Measurements from ENCODE around the gene FEZ2.

DNA sequence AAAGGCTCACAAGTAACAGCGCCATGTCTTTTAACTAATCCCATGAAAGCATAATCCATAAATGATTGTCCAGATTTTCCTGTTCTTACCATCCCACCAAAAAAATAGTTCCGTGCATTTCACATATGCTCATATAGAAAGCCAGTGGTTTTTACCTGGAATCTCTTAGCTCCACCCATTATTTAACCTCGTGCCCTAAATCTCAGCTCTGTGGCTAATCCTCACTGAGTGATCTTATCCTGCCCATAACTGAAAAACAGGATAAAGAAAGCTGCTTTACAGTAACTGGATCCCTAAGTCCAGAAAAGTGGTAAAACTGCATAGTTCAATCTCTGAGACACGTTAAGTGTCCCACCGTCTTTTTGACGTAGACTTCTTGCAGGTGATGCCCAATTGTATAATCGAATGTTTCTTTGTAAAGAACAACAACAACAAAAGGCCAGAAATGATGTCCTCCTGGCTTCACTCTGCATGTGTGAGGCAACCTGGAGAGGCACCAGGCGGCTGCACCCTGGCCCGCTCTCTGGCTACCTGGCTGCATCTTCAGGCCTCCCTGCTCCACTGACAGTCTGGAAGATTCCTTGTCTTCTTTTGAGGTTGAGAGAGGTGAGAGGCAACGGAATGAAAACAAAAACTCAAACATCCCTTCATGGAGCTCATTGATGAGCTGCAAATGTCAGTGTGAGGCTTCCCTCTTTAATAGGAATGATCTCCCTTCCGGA lies 38.6 kb downstream of the FEZ2 start:
- TF ChIP-seq, protein P1, sequence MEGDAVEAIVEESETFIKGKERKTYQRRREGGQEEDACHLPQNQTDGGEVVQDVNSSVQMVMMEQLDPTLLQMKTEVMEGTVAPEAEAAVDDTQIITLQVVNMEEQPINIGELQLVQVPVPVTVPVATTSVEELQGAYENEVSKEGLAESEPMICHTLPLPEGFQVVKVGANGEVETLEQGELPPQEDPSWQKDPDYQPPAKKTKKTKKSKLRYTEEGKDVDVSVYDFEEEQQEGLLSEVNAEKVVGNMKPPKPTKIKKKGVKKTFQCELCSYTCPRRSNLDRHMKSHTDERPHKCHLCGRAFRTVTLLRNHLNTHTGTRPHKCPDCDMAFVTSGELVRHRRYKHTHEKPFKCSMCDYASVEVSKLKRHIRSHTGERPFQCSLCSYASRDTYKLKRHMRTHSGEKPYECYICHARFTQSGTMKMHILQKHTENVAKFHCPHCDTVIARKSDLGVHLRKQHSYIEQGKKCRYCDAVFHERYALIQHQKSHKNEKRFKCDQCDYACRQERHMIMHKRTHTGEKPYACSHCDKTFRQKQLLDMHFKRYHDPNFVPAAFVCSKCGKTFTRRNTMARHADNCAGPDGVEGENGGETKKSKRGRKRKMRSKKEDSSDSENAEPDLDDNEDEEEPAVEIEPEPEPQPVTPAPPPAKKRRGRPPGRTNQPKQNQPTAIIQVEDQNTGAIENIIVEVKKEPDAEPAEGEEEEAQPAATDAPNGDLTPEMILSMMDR (IDR thresholded peaks at IDR 0.05): no peak
- TF ChIP-seq GABPA (IDR thresholded peaks at IDR 0.05; ENCODE audit: low read depth): no peak
- no peak for TF ChIP-seq EZH2phosphoT487 (IDR thresholded peaks at IDR 0.05; ENCODE audit: borderline replicate concordance, low read depth)
- TF ChIP-seq TAF1 (IDR thresholded peaks at IDR 0.05; ENCODE audit: borderline replicate concordance, low read depth, low read length): no peak
- TF ChIP-seq NRF1 (IDR thresholded peaks at IDR 0.05; ENCODE audit: low read depth, low read length): no peak
- no peak for TF ChIP-seq NFIC (IDR thresholded peaks at IDR 0.05; ENCODE audit: borderline replicate concordance)
- no peak for TF ChIP-seq EP300 (IDR thresholded peaks at IDR 0.05; ENCODE audit: borderline replicate concordance in 1 of 2, low read depth in 1 of 2, low read length in 1 of 2)
- TF ChIP-seq, protein P2, sequence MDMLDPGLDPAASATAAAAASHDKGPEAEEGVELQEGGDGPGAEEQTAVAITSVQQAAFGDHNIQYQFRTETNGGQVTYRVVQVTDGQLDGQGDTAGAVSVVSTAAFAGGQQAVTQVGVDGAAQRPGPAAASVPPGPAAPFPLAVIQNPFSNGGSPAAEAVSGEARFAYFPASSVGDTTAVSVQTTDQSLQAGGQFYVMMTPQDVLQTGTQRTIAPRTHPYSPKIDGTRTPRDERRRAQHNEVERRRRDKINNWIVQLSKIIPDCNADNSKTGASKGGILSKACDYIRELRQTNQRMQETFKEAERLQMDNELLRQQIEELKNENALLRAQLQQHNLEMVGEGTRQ (IDR thresholded peaks at IDR 0.05; ENCODE audit: borderline replicate concordance, low read depth, low read length): no peak
- TF ChIP-seq, protein P3, sequence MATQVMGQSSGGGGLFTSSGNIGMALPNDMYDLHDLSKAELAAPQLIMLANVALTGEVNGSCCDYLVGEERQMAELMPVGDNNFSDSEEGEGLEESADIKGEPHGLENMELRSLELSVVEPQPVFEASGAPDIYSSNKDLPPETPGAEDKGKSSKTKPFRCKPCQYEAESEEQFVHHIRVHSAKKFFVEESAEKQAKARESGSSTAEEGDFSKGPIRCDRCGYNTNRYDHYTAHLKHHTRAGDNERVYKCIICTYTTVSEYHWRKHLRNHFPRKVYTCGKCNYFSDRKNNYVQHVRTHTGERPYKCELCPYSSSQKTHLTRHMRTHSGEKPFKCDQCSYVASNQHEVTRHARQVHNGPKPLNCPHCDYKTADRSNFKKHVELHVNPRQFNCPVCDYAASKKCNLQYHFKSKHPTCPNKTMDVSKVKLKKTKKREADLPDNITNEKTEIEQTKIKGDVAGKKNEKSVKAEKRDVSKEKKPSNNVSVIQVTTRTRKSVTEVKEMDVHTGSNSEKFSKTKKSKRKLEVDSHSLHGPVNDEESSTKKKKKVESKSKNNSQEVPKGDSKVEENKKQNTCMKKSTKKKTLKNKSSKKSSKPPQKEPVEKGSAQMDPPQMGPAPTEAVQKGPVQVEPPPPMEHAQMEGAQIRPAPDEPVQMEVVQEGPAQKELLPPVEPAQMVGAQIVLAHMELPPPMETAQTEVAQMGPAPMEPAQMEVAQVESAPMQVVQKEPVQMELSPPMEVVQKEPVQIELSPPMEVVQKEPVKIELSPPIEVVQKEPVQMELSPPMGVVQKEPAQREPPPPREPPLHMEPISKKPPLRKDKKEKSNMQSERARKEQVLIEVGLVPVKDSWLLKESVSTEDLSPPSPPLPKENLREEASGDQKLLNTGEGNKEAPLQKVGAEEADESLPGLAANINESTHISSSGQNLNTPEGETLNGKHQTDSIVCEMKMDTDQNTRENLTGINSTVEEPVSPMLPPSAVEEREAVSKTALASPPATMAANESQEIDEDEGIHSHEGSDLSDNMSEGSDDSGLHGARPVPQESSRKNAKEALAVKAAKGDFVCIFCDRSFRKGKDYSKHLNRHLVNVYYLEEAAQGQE (IDR thresholded peaks at IDR 0.05; ENCODE audit: low read depth, low read length): no peak
- no peak for TF ChIP-seq RCOR1 (IDR thresholded peaks at IDR 0.05; ENCODE audit: low read length)
